Endothelial cell of hepatic sinusoid (primary cell): ENCODE measurements around the gene LDB3.
"Not testable (repeated sequence)": the region's sequence is repeated elsewhere in the genome, so short reads cannot be mapped to it uniquely, and the experiment has no call there.

Experiments
- in situ Hi-C: cut with HindIII; loops from 2 replicates; pipeline ENCODE4 v1.10.0; 2017; ENCODE audit warnings: low sequenced_read_pairs

The LDB3 gene, protein sequence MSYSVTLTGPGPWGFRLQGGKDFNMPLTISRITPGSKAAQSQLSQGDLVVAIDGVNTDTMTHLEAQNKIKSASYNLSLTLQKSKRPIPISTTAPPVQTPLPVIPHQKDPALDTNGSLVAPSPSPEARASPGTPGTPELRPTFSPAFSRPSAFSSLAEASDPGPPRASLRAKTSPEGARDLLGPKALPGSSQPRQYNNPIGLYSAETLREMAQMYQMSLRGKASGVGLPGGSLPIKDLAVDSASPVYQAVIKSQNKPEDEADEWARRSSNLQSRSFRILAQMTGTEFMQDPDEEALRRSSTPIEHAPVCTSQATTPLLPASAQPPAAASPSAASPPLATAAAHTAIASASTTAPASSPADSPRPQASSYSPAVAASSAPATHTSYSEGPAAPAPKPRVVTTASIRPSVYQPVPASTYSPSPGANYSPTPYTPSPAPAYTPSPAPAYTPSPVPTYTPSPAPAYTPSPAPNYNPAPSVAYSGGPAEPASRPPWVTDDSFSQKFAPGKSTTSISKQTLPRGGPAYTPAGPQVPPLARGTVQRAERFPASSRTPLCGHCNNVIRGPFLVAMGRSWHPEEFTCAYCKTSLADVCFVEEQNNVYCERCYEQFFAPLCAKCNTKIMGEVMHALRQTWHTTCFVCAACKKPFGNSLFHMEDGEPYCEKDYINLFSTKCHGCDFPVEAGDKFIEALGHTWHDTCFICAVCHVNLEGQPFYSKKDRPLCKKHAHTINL

DNA sequence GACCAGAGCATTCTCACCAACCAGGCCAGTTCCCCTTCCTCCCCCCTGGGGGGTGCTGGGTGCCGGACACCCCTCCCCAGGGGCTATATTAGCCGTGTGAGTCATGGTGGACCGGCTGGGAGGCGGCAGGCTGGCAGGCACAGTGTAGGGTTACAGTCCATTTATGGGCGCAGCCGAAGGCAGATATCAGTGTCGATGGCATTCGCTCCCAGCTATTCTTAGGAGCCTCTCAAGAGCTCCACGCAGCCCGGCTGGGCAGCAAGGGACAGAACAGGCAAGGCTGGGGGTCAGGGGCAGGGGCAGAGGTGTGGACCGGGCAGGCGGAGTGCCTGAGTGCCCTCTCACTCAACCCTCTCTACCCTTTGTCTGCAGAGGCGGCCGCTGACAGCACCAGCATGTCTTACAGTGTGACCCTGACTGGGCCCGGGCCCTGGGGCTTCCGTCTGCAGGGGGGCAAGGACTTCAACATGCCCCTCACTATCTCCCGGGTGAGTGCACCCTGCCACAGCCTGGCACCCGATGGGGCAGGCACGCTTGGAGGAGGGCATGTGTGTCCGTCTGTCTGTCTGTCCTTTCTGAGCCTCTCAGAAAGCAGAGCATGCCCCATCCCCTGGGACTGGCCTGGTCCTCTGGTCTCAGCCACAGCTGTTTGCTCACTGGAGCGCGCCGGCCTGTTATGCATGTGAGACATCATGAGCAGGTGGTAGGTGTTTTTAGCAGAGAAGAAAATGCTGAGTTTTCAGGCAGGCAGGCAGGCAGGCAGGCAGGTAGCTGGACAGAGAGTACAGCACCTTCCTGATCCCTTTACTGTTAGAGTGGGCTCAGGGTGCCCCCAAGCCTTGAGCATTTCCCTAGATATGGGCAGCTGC is at the start of gene LDB3:
LDB3 (plus strand) TSS at position 215 of the 869 bp plus-strand sequence; CDS start at position 396, 181 bp downstream.
- in situ Hi-C loops = no loop called here

DNA sequence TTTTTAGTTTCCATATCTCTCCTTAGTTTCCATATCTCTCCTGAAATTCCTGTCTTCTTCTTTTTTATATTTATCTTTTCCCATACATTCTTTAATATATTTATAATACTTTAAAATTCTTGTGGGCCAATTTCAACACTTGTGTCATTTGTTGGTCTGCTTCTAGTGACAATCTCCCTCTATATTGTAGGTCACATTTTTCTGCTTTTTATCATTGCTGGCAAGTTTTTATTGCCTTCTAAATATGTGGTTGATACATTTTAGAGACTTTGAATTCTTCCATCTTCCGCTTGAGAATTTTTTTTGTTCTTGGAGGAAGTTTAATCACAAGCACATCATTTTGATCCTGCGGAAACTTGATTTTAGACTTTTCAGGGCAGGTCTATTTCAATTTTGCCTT is 40.0 kb upstream of the LDB3 start:
- in situ Hi-C loops = no loop called here

DNA sequence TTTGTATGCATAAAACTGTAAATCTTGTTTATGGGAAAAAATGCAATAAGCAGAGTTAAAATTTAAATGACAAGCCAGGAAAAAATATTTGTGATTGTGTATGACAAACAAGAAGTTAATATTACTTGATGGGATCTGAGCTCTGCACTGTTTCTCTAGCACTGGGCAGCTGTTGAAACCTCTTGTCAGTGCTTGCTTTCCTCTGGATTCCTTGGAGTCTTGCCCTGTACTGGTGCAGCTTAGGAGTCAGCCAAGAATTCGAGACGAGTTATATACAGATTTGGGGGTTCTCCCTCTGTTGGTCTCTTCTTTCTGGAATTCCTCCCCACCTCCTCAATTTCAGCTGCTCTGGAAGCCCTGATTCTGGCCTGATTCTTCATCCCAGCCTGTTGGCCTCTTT is 38.2 kb upstream of the LDB3 start:
- in situ Hi-C loops = no loop called here

DNA sequence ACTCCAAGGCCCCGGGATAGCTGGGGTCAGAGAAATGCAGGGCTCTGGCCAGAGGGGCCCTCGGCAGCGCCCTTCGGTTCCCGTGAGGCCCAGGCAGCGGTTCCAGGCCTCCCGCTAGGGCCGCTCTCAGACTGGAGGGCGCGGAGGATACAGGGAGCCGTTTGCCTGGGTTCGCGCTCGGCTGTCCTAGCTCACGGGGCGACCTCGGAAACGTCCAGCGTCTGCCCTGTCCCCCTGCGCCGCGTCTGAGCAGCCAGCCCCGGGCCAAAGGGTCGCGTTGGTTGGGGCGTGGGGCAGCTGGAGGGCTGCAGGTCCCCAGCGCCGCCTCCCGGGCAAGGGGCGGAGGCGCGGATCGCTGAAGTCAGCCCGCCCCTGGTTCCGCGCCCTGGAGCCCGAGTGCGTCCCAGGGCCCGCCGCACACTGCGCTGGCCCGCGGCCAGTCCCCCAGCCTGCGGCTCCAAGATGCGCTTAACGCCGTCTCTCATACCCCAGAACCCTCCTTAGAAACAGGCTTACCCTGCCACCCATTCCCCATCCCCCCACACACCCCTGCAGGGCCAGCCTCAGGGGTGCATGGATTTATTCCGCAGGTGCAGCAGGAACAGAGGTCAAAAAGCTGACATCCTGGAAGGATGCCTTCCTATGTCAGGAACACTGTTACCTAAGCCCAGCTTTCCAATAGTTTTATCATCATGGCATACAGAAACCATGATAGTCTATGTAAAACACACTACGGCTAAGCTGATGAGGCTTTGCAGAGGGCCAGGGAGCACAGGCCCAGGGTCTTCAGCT is 36.1 kb upstream of the LDB3 start:
- in situ Hi-C loops = no loop called here

DNA sequence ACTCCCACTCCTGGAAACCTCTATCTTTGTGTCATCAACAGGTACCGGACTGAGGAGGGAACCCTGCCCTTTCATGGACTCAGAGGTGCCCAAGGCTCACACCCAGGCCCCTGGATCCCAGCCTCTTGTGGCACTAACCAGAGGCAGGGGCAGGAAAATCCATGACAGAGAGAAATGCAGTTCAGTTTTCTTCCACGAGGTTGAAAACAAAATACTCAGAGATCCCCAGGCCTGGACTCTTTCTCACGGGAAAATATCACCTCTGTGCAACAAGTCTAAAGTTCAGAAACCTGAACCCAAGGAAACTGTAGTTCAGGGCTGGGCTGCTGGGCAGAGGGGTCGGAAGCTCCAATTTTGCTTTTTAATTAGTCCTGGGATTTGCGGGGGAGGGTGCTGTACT is 35.4 kb upstream of the LDB3 start:
- in situ Hi-C loops = no loop called here

DNA sequence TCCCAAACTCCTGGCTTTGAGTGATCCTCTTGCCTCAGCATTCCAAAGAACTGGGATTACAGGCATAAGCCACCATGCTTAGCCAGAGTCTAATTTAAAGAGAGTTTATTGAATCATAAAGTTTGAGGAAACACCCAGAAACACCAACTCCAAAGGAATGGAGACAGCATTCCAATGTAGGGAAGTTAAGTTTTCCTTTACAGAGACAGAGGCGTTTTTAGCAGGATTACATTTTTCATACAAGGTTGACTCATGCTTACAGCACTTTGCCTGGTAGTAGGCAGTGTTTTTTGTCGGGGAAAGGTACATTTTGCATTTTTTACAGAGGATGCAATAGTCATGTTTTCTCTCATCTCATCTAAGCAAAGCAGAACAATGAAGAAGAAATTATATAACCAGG is 32.9 kb upstream of the LDB3 start:
- in situ Hi-C loops = no loop called here

DNA sequence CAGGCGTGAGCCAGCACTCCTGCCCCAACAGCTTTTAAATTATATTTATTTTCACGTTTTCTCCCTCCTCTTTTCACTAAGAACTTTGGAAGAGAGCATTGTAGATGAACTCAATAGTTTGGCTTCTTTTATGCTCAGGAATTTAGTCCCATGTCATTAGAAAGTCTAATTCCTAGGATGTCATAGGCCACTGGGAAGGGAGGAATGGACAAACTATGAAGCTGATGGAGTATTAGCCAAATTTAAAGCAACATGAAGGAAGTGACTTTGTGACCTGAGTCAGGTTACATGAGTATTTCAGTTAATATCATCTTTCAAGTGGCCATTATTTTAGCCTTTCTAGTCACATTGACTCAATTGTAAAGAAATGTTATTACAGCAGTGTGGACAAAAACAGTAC is 32.0 kb upstream of the LDB3 start:
- in situ Hi-C loops = no loop called here

DNA sequence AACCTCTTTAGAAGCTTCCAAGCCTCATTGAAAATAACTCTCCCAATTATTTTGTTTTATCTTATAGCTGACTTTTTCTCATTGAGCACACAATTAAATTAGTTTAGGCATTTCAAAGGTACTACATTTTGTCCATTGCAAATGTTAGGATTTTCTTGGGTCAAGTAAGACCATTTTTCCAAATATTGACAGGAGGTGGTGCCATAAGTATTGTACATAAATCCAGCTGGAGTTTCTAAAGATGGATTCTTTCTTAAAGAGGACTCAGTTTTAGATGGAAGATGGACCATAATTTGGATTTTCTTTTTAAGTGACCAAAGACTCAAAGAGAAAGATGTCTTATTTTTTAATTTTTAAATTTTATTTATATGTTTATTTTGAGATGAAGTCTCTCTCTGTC is 26.3 kb upstream of the LDB3 start:
- in situ Hi-C loops = no loop called here

DNA sequence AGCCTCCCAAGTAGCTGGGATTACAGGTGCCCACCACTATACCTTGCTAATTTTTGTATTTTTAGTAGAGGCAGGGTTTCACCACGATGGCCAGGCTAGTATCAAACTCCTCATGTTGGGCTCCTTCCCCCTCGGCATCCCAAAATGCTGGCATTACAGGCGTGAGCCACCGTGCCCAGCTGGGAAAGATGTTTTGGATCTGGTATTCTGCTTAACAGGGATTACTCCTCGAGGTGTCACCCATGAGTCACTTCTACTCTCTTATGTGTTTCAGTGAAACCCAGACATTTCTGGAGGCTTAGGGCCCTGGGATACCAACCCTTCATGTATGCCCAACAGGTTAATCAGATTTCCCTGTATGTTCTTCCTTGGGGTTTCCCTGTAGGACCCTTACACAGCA is 25.8 kb upstream of the LDB3 start:
- in situ Hi-C loops = no loop called here

DNA sequence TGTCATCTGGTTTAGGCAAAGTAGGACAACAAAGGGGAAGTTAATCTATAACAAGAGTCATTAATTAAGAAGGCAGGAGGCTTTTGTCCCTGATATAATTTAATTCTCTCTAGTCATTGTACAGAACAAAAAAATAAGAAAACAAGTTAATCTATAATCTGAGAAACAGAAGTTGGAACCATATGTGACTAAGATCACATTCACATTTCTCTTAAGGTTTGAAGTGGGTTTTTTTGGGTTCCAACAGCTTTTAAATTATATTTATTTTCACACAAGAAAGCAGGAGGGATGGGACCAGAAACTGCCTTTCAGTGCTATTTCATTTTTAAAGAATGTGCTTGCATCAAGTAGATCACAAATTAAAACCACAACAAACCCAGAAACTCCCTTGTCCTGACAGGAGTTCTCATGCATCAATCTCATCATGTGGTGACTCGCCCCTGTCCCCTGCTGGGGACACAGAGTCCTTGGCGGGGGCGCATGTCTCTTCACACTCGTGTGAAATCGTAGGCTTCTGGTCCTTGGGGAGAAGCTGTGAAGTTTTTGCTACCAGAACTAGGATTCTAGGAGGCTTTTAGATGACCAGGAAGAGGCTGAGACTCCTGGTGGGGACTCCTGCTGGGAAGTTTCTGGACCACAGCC is 24.0 kb upstream of the LDB3 start:
- in situ Hi-C loops = no loop called here

DNA sequence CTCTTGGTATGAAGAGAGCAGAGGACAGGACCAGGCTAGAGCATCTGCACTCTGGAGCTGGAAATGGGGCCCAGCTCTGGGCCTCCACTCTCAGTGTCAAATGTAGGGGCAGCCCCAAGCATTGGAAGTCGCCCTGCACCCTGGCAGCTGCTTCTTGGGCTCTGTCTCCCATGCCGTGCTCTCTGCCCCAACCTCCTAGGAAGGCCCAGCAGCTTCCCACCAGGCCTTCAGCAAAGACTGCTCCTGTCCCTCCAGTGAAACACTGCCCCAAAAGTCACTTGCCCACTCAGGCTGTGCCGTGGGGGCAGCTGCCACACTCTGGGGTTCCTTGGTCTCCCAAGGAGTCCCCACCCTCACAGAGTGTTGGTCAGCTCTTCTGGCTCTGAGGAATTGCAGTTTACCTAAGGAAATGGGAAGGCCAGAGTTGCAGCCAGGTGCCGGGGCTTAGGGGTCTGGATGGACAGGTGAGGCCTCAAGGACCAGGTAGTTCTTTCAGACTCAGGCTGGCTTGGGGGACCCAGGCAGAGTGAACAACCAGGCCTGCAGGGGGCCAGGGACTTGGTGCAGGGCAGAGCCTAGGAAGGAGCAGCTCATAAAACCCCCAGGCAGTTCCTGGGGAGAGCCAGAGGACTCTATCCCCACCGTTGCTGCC is 23.4 kb upstream of the LDB3 start:
- in situ Hi-C loops = no loop called here

DNA sequence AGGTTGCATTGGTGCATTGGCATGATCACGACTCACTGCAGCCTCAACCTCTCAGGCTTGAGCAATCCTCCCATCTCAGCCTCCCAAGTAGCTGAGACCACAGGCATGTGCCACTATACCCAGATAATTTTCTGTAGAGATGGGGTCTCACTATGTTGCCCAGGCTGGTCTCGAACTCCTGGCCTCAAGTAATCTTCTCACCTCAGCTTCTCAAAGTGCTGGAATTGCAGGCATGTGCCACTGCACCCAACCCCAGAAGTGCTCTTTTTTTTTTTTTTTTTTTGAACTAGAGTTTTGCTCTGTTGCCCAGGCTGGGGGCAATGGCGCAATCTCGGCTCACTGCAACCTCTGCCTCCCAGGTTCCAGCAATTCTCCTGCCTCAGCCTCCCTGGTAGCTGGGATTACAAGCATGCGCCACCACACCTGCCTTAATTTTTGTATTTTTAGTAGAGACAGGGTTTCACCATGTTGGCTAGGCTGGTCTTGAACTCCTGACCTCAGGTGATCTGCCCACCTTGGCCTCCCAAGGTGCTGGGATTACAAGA is 22.6 kb upstream of the LDB3 start:
- in situ Hi-C loops = not testable (repeated sequence)

DNA sequence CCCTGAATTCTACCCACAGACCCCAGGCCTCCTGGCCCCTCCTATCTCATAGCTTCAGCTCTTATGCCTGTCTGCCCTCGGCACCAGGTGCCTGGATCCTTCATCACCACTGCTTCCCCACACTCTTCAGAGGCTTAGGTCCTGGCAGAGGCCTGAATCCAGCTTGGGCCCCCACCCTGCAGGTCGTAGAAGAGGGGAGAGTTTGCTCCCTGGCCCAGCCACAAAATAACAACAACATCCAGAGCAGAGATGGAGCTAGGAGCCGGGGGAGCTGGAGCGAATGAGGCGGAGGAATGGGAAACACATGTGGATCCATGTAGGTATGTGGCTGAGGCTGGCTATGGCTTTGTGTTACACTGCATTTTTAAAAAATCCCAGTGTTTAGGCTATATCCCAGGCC is 21.8 kb upstream of the LDB3 start:
- in situ Hi-C loops = no loop called here

DNA sequence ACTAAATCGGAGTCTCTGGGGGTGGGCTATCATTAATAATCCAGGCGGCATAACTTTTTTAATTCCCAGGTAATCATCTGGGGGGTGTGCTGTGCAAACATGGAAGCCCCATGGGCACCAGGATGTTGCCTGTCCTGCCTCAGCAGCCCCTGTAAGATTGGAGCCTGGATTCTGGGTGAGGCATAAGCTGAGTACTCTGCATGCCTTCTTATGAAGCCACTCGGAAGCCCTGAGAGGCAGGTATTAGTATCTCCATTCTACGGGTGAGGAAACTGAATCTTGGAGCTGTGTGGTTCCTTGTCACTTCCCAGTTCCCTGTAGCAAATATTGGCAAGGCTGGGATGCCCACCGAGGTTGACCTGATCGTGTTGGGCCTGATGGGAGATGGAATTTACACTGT is 21.4 kb upstream of the LDB3 start:
- in situ Hi-C loops = no loop called here

DNA sequence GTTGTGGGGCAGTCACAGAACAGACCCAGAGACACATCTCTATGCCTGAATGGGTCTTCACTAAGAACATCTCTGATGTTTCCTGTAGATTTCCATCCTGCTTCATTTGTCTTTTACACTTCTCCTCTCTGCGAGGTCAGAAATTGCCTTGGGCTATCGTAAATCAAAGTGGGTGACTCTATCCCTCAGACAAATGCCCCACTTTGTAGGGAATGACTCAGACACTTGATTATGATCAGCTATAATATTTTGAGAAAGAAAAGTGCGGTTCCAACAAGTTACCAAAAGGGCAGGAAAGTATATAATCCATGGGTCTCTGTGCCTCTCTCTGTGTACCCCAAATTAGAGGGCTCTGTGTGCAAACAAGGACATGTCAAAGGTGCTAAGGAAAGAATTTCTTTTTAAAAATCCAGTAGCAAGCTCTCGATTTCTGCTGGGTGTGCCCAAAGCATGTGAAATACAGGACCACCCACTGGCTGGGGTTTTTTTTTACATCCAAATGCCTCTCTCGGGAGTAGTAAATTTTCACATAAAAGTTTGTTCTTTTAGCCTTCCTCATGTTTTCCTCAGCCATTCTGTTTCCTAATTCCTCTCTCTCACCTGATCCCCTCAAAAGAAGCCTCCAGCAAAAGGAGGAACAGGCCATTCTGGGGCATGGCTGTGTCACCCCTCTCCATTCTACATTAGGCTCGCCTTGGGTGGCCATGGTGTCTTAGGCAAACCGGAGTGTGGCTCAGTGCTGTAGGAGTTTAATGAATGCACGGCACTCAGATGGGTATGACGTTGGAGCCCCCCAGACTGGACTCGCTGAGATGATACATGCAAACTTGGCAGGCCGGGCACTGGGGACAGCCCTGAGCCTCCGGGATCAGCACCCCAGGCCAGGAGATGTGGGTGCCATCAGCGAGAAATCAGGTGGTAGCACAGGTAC is 20.3 kb upstream of the LDB3 start:
- in situ Hi-C loops = no loop called here

DNA sequence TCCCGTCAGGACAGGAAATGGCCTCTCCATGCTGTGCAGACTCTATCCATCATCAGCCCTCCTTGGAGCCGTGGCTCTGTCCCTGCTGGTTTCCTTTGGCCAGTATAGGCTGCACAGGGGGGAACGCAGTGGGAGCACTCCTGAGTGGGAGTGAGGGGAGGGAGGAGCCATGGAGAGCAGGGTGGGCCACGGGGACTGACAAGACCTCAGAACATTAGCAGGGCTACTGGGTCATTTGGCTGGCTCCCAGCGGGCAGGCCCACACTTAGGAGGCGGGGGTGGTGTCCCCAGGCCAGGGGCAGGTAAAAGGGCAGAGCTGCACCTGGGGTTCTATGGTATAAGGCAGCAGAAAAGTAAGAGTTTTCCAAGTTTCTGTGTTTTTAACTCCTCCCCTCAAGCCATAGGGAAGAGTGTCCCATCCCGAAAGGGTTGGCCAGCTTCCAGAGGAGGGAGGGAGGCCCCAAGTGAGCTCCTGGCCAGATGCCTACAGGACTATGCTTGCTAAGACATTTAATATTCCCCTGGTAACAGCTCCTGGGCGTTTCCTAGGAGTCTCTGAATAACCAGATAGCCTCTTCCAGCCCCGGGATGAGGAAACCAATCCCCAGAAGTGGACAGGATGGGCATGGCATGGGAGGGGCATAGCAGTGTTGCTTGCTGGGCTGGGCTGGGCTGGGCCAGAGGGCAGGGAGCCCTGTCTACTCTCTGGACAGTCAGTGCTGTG is 19.4 kb upstream of the LDB3 start:
- in situ Hi-C loops = no loop called here

DNA sequence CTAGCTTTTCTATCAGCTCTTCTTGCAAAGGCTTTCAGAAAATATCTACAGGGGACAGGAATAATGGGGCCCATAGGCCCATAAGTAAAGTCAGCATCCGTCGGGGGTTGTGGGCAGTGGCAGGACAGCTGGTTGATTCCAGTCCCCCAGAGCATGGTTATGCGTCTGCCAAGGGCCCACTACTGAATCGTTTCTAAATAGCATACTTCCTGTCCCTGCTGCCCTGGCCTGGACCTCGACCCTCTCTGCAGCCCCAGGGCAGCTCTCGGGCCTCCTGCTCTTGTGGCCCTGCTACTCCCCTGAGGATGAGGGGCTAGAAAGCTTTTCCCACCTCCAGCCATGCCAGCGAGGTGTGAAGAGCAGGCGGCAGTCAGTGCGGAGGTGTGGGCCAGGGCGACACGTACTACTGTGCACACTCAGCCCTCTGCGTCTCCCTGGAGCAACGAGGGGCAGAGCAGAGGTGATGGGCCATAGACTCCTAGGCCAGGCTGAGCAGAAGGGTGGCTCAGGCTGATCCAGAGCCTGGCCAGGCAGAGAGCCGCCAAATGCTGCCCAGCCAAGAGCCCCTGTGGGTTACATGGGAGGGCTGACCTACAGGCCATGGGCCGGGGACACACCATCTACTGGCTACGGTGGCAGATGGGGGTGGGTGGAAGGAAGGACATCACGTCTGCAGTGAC is 18.7 kb upstream of the LDB3 start:
- in situ Hi-C loops = no loop called here
